ENCODE results near the gene PDE1A.

The PDE1A gene

DNA sequence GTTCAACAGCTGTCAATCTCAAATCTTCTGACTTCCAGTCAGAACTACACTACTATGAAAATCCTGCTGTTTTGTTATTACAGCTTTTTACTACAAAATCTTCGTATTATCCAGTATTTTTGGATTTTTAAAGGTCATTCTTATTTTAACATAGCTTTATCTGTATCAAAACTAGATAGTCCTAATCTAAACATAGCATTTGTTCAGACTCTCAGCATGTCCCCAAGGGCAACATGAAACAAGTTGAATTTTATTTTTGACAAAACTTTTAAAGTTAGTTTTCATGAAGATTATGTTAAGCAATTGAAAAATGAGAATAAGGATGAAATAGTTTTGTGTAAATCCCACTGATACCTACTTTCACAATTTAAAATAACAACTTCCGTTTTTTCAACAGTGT, 48.1 kb downstream of the PDE1A start:
- in situ Hi-C loops (cut with HindIII; ENCODE audit: low sequenced_read_pairs), result no loop called here
- no peak for TF ChIP-seq CTCF (IDR thresholded peaks at IDR 0.05; ENCODE audit: low read depth, low read length)
- DNase-seq (ENCODE audit: low read depth, low spot score), result no peak
- H3K4me3 ChIP-seq (ENCODE audit: low read depth, low read length), result no peak overlapping the region

DNA sequence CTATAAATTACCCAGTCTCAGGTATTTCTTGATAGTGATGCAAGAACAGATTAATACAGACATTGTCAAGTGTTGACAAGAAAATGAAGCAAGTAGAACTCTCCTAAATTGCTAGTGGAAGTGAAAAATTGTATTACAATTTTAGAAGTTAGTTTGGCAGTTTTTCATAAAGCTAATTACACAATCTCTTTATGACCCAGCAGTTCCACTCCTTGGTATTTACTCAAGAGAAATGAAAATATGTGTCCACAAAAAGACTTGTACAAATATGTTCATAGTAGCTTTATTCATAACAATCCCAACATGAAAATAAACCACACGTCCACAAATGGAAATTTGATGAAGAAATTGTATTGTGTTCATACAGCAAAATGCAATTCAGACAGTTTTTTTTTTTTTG, 49.4 kb downstream of the PDE1A start:
- no peak for TF ChIP-seq CTCF (IDR thresholded peaks at IDR 0.05; ENCODE audit: low read depth, low read length)
- in situ Hi-C loops (cut with HindIII; ENCODE audit: low sequenced_read_pairs), result no loop called here
- H3K4me3 ChIP-seq (ENCODE audit: low read depth, low read length), result no peak overlapping the region
- DNase-seq (ENCODE audit: low read depth, low spot score), result no peak

DNA sequence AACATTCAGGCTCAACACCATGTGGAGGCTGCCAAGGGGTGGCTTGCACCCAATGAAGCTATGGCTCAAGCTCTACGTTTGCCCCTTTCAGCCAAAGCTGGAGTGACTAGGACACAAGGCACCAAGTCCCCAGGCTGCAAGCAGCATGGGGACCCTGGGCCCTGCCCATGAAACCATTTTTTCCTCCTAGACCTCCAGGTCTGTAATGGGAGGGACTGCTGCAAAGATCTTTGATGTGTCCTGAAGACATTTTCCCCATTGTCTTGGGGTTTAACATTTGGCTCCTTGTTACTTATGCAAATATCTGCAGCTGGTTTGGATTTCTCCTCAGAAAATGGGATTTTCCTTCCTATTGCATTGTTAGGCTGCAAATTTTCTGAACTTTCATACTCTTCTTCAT, 51.0 kb downstream of the PDE1A start:
- no peak for TF ChIP-seq CTCF (IDR thresholded peaks at IDR 0.05; ENCODE audit: low read depth, low read length)
- in situ Hi-C loops (cut with HindIII; ENCODE audit: low sequenced_read_pairs), result no loop called here
- no peak overlapping the region for H3K4me3 ChIP-seq (ENCODE audit: low read depth, low read length)
- no peak for DNase-seq (ENCODE audit: low read depth, low spot score)

DNA sequence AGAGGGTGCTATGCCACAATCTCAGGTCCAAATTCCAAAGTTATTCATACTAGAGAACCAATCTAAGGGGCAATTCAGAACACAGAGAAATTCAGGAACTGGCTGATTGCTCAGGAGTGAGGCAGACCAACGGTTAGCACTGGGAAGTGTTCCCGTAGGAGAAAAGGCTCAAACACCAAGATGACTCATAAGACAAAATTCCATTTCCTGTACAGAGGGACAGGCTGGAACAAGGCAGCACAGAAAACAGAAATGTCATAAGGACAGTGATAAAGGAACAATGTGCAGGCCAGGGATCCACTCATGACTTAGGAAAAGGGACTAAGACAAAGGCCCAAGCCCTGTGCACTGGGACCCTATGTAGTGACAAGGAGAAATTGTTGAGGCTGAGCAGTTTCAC, 54.2 kb downstream of the PDE1A start:
- in situ Hi-C loops (cut with HindIII; ENCODE audit: low sequenced_read_pairs), result no loop called here
- no peak for TF ChIP-seq CTCF (IDR thresholded peaks at IDR 0.05; ENCODE audit: low read depth, low read length)
- peak; percentile 87 for DNase-seq (ENCODE audit: low read depth, low spot score)
- H3K4me3 ChIP-seq (ENCODE audit: low read depth, low read length), result no peak overlapping the region

- in situ Hi-C loops (cut with HindIII; ENCODE audit: low sequenced_read_pairs), result no loop called here
- H3K4me3 ChIP-seq (ENCODE audit: low read depth, low read length), result no peak overlapping the region
- no peak for DNase-seq (ENCODE audit: low read depth, low spot score)
- TF ChIP-seq CTCF (IDR thresholded peaks at IDR 0.05; ENCODE audit: low read depth, low read length), result no peak
Observed at GRCh38 chr2:182368996-182369395, 57.8 kb downstream of the PDE1A start.

GRCh38 chr2:182368446-182368845, 58.4 kb downstream of the PDE1A start:
- H3K4me3 ChIP-seq (ENCODE audit: low read depth, low read length), result no peak overlapping the region
- DNase-seq (ENCODE audit: low read depth, low spot score), result peak; percentile 36
- in situ Hi-C loops (cut with HindIII; ENCODE audit: low sequenced_read_pairs), result no loop called here
- TF ChIP-seq CTCF (IDR thresholded peaks at IDR 0.05; ENCODE audit: low read depth, low read length), result no peak

- no peak for DNase-seq (ENCODE audit: low read depth, low spot score)
- in situ Hi-C loops (cut with HindIII; ENCODE audit: low sequenced_read_pairs), result no loop called here
- no peak overlapping the region for H3K4me3 ChIP-seq (ENCODE audit: low read depth, low read length)
- no peak for TF ChIP-seq CTCF (IDR thresholded peaks at IDR 0.05; ENCODE audit: low read depth, low read length)
Observed at GRCh38 chr2:182367401-182367800, 59.4 kb downstream of the PDE1A start.

Data from astrocyte of the spinal cord (primary cell).